Nephron (organoid): ENCODE data around the gene NAGPA.

Source experiments
- H3K27ac Mint-ChIP-seq, 3 experiments: 2 replicates each; pipeline ENCODE4 v1.8.0; 2020; ENCODE audit warnings: mixed read lengths in 3 of 3, mild to moderate bottlenecking in 2 of 3, moderate library complexity in 1 of 3
- H3K27me3 Mint-ChIP-seq: 2 replicates; pipeline ENCODE4 v1.8.0; 2021; ENCODE audit warnings: low read depth, mild to moderate bottlenecking, moderate library complexity, mixed read lengths
- H3K36me3 Mint-ChIP-seq: 2 replicates; pipeline ENCODE4 v1.8.0; 2020; ENCODE audit warnings: low read depth, mixed read lengths
- H3K4me1 Mint-ChIP-seq: 2 replicates; pipeline ENCODE4 v1.8.0; 2020; ENCODE audit warnings: mixed read lengths
- H3K4me3 Mint-ChIP-seq, 3 experiments: 2 replicates each; pipeline ENCODE4 v1.8.0; 2020; ENCODE audit warnings: mild to moderate bottlenecking in 3 of 3, mixed read lengths in 3 of 3, moderate library complexity in 2 of 3
- H3K9me3 Mint-ChIP-seq: 2 replicates; pipeline ENCODE4 v1.8.0; 2020; ENCODE audit warnings: mixed read lengths
- TF ChIP-seq, protein P1 (sequence below), 3 experiments: fragments of 200-600 bp; sonication (generic); IDR thresholded peaks; one replicate each; pipeline ENCODE4 v1.5.0; 2021; ENCODE audit warnings: antibody characterized with exemption in 3 of 3; ENCODE audit not compliant: unreplicated experiment in 3 of 3

NAGPA gene

GRCh38 chr16:5073279-5073629 is 39.5 kb upstream of the NAGPA start:
- Mint-ChIP-seq H3K9me3 (no peaks in the 10 kb centered on the region), H3K27me3 (no peaks in the 10 kb centered on the region), H3K4me1 (peaks cover 15% of the 10 kb centered on the region), H3K36me3 (peaks cover 9% of the 10 kb centered on the region), H3K27ac (peak overlapping the region; percentile 17 to 35 (median 20)), H3K4me3 (peak overlapping the region; percentile 96 to 97 (median 96))
- TF ChIP-seq, protein P1, sequence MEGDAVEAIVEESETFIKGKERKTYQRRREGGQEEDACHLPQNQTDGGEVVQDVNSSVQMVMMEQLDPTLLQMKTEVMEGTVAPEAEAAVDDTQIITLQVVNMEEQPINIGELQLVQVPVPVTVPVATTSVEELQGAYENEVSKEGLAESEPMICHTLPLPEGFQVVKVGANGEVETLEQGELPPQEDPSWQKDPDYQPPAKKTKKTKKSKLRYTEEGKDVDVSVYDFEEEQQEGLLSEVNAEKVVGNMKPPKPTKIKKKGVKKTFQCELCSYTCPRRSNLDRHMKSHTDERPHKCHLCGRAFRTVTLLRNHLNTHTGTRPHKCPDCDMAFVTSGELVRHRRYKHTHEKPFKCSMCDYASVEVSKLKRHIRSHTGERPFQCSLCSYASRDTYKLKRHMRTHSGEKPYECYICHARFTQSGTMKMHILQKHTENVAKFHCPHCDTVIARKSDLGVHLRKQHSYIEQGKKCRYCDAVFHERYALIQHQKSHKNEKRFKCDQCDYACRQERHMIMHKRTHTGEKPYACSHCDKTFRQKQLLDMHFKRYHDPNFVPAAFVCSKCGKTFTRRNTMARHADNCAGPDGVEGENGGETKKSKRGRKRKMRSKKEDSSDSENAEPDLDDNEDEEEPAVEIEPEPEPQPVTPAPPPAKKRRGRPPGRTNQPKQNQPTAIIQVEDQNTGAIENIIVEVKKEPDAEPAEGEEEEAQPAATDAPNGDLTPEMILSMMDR (IDR thresholded peaks at IDR 0.05; ENCODE audit: unreplicated experiment in 3 of 3): no peak

DNA sequence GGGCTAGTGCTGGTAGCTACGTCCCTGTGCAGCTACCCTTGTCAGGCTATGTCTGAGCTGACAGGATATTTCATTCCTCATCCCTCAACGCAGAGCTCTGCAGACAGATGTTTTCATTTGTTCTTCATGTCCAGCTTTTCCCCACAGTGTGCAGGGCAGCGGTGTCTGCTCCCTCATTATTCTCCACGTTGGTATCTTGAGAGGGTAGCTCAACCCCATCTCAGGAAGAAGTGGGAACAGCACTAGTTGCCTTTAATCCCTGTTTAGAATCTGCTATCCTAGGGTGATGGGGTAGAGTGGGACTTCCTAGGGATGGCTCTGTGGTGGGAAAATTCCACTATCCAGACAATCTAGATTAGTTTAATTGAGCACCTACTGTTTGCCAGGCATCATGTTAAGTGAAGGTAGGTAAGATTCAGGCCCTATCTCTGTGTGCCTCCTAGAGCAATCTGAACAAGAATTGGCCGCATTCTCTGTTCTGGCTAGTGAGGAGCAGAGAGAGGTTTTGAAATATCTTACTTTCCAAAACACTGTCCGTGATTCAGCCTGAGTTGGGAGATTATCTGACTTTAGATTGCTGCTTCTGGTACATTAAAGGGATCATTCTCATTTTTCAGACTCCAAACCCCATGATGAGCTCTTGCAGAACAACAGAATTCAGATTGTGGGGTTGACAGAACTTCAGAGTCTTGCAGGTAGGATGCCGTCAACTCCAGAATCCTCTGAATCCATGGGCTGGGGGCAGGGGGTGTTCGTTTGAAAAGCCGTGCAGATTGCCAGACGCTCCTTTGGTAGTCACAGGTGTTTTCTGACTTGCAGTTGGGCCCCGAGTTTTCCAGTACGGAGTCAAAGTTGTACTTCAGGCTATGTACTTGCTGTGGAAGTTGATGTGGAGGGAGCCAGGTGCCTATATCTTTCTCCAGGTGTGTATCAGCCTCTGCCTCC is 38.9 kb upstream of the NAGPA start:
- H3K27me3 Mint-ChIP-seq: no peaks in the 10 kb centered on the region
- peaks cover 15% of the 10 kb centered on the region for H3K4me1 Mint-ChIP-seq
- peaks cover 9% of the 10 kb centered on the region for H3K36me3 Mint-ChIP-seq
- no peaks in the 10 kb centered on the region for H3K9me3 Mint-ChIP-seq
- TF ChIP-seq, protein P1 (IDR thresholded peaks at IDR 0.05; ENCODE audit: unreplicated experiment in 3 of 3): no peak
- peak overlapping the region; percentile 80 to 93 (median 92) for H3K27ac Mint-ChIP-seq
- peak overlapping the region; percentile 96 to 97 (median 96) for H3K4me3 Mint-ChIP-seq

- Mint-ChIP-seq H3K27me3 (no peaks in the 10 kb centered on the region), H3K27ac (peak within 1 kb of the TSS; percentile 80 to 93 (median 92)), H3K4me1 (peaks cover 15% of the 10 kb centered on the region), H3K9me3 (no peaks in the 10 kb centered on the region), H3K4me3 (peak within 1 kb of the TSS; percentile 96 to 97 (median 96)), H3K36me3 (peaks cover 9% of the 10 kb centered on the region)
- TF ChIP-seq, protein P1 (IDR thresholded peaks at IDR 0.05; ENCODE audit: unreplicated experiment in 3 of 3): no peak
These were observed 38.1 kb upstream of the NAGPA start, which contains the start of gene ALG1 for GRCh38 chr16:5071681-5072333. Gene ALG1, plus strand, starts transcription at chr16:5071843. Its CDS starts 7 bp downstream, at chr16:5071850.

DNA sequence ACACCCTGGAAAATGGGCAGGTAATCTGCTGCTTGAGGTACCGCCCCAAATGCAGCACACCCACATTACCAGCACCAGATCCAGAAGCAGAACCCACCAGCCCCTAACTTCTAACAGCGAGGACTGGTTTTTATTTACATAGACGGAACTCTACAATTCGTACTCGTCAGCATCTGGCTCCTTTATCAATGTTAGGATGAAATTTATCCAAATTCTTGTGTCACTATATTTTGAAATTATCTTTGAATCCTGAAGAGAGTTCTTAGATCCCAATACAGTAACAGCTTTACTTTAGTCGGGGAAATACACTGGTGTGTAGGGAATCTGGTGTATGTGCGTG is 37.6 kb upstream of the NAGPA start:
- TF ChIP-seq, protein P1 (IDR thresholded peaks at IDR 0.05; ENCODE audit: unreplicated experiment in 3 of 3): no peak
- H3K27ac Mint-ChIP-seq: peak overlapping the region; percentile 80 to 93 (median 92)

DNA sequence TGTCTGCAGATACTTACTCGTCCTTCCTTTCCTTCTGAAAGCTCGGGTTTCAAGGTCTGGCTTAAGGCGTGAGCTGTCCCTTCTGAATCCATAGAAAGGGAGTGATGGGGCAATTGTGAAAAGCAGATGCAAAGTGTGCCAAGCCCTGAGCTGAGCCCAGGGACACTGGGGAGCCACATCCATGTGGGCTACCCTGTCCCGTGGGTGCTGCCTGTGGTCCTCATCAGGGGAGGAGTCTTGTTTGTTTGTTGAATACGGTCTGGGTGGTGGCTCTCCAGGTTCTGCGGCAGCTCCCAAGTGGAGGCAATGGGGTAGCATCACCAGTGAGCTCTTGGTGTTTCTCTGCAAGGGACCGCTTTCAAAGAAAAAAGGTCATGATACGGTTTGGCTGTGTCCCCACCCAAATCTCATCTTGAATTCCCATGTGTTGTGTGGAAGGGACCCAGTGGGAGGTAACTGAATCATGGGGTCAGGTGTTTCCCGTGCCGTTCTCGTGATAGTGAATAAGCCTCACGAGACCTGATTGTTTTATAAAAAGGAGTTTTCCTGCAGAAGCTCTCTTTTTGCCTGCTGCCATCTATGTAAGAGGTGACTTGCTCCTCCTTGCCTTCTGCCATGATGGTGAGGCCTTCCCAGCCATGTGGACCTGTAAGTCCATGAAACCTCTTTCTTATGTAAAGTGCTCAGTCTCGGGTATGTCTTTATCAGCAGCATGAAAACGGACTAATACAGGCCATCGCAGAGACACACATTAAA is 36.9 kb upstream of the NAGPA start:
- TF ChIP-seq, protein P1 (IDR thresholded peaks at IDR 0.05; ENCODE audit: unreplicated experiment in 3 of 3): no peak
- Mint-ChIP-seq H3K4me1 (peaks cover 15% of the 10 kb centered on the region), H3K27me3 (peaks cover 2% of the 10 kb centered on the region), H3K4me3 (peak overlapping the region; percentile 55 to 97 (median 96)), H3K9me3 (no peaks in the 10 kb centered on the region), H3K27ac (peak overlapping the region in 2 of 3 experiments; percentile 59 to 80), H3K36me3 (peaks cover 9% of the 10 kb centered on the region)

More for the DNA sequence above, 37.6 kb upstream of the NAGPA start:
- Mint-ChIP-seq H3K9me3 (no peaks in the 10 kb centered on the region), H3K4me3 (peak overlapping the region; percentile 96 to 97 (median 96)), H3K4me1 (peaks cover 15% of the 10 kb centered on the region), H3K27me3 (no peaks in the 10 kb centered on the region), H3K36me3 (peaks cover 9% of the 10 kb centered on the region)
